Psoas muscle (tissue), 8 donors: Measurements from ENCODE around the gene RAPGEF3. TPM values are rescaled to one million over a fixed set of nuclear protein-coding genes. Genes with fewer than 3 reads are reported as not detected.
A peak's percentile ranks its signal among the peaks of the same experiment; 100 is the strongest.

Source experiments
- ATAC-seq, 4 donors: fragments of 200-7000 bp; cut with Tn5 transposase; one replicate each; pipeline ENCODE4 v1.9.1; 2020; ENCODE audit warnings: moderate library complexity in 3 of 4, mild to moderate bottlenecking in 2 of 4
- DNase-seq, 2 donors: peaks; one replicate each; pipeline ENCODE4 v3.0.0-alpha.2; 2020
- H3K27ac ChIP-seq: fragments of 200-600 bp; one replicate; pipeline ENCODE4 v1.8.0; 2022
- H3K27me3 ChIP-seq, 3 donors: fragments of 200-600 bp in 1 of 3; one replicate each; pipeline versions ENCODE4 v1.6.1 to v1.8.0; 2013 to 2022; ENCODE audit warnings: low read length in 2 of 3, mild to moderate bottlenecking in 2 of 3, moderate library complexity in 1 of 3; ENCODE audit not compliant: insufficient read depth in 3 of 3
- H3K36me3 ChIP-seq, 2 donors: fragments of 200-600 bp in 1 of 2; one replicate each; pipeline versions ENCODE4 v1.6.1 to v1.8.0; 2013 to 2022; ENCODE audit warnings: low read depth in 1 of 2, mild to moderate bottlenecking in 1 of 2, moderate library complexity in 1 of 2; ENCODE audit not compliant: insufficient read depth in 1 of 2
- H3K4me1 ChIP-seq: fragments of 200-600 bp; one replicate; pipeline ENCODE4 v1.8.0; 2022
- H3K4me3 ChIP-seq: fragments of 200-600 bp; one replicate; pipeline ENCODE4 v1.8.0; 2022; ENCODE audit warnings: mild to moderate bottlenecking
- H3K9me3 ChIP-seq: fragments of 200-600 bp; one replicate; pipeline ENCODE4 v1.8.0; 2022
- WGBS, 3 donors: extraction: QIAGEN DNeasy Blood & Tissue Kit; methylation state at CpG; one replicate each; pipeline versions ENCODE4 v1.1.6 to v1.1.7; 2013; 5-methylcytosine and 5-hydroxymethylcytosine counted together
- intact Hi-C, 2 donors: fragments of 100-400 bp; cut with DNase I; formaldehyde crosslinking; loops; one replicate each; pipeline versions ENCODE4 v1.11.0 to v1.14.2; 2022
- polyA plus RNA-seq, 3 donors: library from polyadenylated mRNA; stranded (reverse); fragments of 200-250 nt; gene quantifications; one replicate each; pipeline ENCODE4 v1.2.3, GENCODE V29; 2013
- total RNA-seq, 4 donors: library from RNA; stranded (reverse); fragmentation: NEBNext Ultra II Directional in 2 of 4; extraction: Animal tissue kit (Norgen Biotek cat#: 25700) in 2 of 4; gene quantifications; one replicate each; pipeline versions ENCODE4 v1.2.1 to v1.2.4, GENCODE V29; 2021 to 2023
- TF ChIP-seq, protein P1 (sequence below): fragments of 200-600 bp; IDR thresholded peaks from one replicate; pipeline ENCODE4 v1.8.0; 2022; ENCODE audit warnings: antibody characterized with exemption
- donor health status: healthy with polysubstance abuse.
- donor health status: DM: no; HTN: no; CAD: no; lungs with moderate emphysema.
- donor health status: Bipolar disorder and iron deficiency.
- donor health status: healthy.
- donor health status: DM: yes; HTN: yes; CAD: no.
- donor health status: DM: no; HTN: no; CAD: no.
- donor health status: DM: no; HTN: no; CAD: no.
- donor health status: DM: yes; HTN: yes; CAD: no.

Gene RAPGEF3
- total and polyA plus RNA-seq, 7 donors: 5.1 to 29.9 (median 14.7) TPM

- TF ChIP-seq, protein P1, sequence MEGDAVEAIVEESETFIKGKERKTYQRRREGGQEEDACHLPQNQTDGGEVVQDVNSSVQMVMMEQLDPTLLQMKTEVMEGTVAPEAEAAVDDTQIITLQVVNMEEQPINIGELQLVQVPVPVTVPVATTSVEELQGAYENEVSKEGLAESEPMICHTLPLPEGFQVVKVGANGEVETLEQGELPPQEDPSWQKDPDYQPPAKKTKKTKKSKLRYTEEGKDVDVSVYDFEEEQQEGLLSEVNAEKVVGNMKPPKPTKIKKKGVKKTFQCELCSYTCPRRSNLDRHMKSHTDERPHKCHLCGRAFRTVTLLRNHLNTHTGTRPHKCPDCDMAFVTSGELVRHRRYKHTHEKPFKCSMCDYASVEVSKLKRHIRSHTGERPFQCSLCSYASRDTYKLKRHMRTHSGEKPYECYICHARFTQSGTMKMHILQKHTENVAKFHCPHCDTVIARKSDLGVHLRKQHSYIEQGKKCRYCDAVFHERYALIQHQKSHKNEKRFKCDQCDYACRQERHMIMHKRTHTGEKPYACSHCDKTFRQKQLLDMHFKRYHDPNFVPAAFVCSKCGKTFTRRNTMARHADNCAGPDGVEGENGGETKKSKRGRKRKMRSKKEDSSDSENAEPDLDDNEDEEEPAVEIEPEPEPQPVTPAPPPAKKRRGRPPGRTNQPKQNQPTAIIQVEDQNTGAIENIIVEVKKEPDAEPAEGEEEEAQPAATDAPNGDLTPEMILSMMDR: no peak
- H3K27me3 ChIP-seq: no peaks in the 10 kb centered on the region
- 85 to 95% (median 89%) methylated on average over 3 of the region's 3 CpGs for WGBS, 3 donors
- ATAC-seq (no peak), DNase-seq (no peak)
- H3K9me3 ChIP-seq: no peaks in the 10 kb centered on the region
- no peaks in the 10 kb centered on the region for H3K36me3 ChIP-seq
- H3K4me1 ChIP-seq: peaks cover 37% of the 10 kb centered on the region
- H3K27ac ChIP-seq: no peak overlapping the region
- no peak overlapping the region for H3K4me3 ChIP-seq
- intact Hi-C loops: no loop called here
Measured at GRCh38 chr12:47739297-47739696, 19.4 kb downstream of the RAPGEF3 start.

GRCh38 chr12:47737936-47738594 lies 20.6 kb downstream of the RAPGEF3 start:
- TF ChIP-seq, protein P1: no peak
- ATAC-seq (no peak), DNase-seq (no peak)
- Histone ChIP-seq H3K27ac (peak overlapping the region; percentile 58), H3K36me3 (no peaks in the 10 kb centered on the region), H3K27me3 (no peaks in the 10 kb centered on the region), H3K4me3 (no peak overlapping the region), H3K4me1 (peaks cover 39% of the 10 kb centered on the region), H3K9me3 (no peaks in the 10 kb centered on the region)
- intact Hi-C loops: no loop called here
- 75 to 77% (median 76%) methylated on average over 17 of the region's 17 CpGs for WGBS, 3 donors

DNA sequence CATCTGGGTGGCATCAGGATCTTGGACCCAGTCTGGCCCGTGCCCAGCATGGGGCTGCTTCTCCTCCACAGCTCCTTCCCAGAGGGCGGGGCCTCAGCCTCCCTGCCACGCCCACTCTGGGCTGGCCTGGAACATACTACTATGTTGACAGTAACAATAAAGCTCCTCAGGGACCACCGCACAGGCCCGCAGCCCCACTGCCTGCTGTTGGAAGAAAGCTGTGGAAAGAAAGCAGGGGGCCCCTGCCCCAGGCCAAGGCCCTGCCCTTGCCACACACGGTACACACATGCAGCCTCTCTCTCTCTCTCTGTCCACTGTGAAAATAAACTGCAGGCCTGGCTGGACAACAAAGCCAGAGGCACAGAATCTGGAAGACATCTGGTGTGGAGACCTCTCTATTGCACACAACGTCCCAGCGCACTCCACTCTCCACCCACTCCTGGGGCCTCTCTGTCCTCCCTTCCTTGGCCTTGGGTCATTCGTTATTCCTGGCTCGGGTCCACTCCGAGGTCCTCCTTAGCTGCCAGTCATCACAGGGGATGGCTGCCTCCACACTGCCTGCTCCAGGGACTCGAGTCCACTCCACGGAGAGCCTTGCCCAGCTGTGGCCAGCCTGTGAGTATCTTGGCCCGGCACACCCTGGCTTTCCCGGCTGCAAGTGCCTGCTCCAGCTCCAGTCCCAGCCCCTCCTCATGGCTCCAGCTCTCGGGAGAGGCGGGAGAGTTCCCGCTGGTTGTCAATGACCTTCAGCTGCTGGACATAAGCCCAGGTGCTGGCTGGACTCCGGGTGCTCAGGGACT lies 21.6 kb downstream of the RAPGEF3 start:
- peak; percentile 60 to 80 (median 73) for ATAC-seq
- no peaks in the 10 kb centered on the region for H3K36me3 ChIP-seq
- H3K9me3 ChIP-seq: no peaks in the 10 kb centered on the region
- WGBS, 3 donors: 10 to 14% (median 14%) methylated on average over 19 of the region's 19 CpGs
- H3K4me3 ChIP-seq: peak overlapping the region; percentile 7
- H3K4me1 ChIP-seq: peaks cover 39% of the 10 kb centered on the region
- intact Hi-C loops: no loop called here
- H3K27ac ChIP-seq: peak overlapping the region; percentile 58
- DNase-seq: peak; percentile 84 to 92
- TF ChIP-seq, protein P1: no peak
- no peaks in the 10 kb centered on the region for H3K27me3 ChIP-seq

DNA sequence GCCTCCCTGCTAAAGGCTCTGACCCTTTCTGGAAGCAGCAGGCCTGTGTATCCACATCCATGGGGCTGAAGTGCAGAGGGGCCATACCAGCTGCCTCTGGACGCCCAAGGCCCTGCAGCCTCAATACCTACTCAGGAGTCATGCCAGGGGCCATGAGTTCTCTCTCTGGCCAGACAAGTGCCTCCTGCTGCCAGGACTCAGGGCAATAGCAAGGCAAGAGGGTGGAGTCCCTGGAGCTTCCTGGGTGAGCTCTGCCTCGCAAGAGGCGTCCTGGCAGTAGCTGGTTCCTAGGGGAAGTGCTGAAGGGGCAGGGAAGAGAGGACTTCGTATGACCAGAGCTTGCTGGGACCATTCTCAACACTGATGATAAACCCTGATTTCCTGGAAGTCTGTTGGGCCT lies 22.5 kb downstream of the RAPGEF3 start:
- WGBS, 3 donors: 59 to 77% (median 64%) methylated on average over 4 of the region's 4 CpGs
- no peak for DNase-seq
- TF ChIP-seq, protein P1: no peak
- intact Hi-C loops: no loop called here
- ATAC-seq: no peak
- H3K4me1 ChIP-seq: peaks cover 39% of the 10 kb centered on the region
- no peaks in the 10 kb centered on the region for H3K36me3 ChIP-seq
- peak overlapping the region; percentile 58 for H3K27ac ChIP-seq
- no peaks in the 10 kb centered on the region for H3K27me3 ChIP-seq
- H3K4me3 ChIP-seq: no peak overlapping the region
- H3K9me3 ChIP-seq: no peaks in the 10 kb centered on the region
